GM12878 (cell line): Measurements from ENCODE around the gene S1PR1. TPM values are rescaled to one million over a fixed set of nuclear protein-coding genes. Genes with fewer than 3 reads are reported as not detected.

ENCODE experiments used
- ATF7 ChIP-seq: fragments of 450-650 bp; IDR thresholded peaks from 2 replicates; pipeline ENCODE4 v1.6.1; 2016; ENCODE audit warnings: low read depth, mild to moderate bottlenecking
- BCL11A ChIP-seq: IDR thresholded peaks from 2 replicates; pipeline ENCODE4 v1.6.1; 2011; ENCODE audit warnings: low read depth, low read length
- BHLHE40 ChIP-seq, 2 experiments: fragments of 450-650 bp in 1 of 2; IDR thresholded peaks; 2 replicates each; pipeline ENCODE4 v1.6.1; 2011 to 2017; ENCODE audit warnings: low read depth in 2 of 2, borderline replicate concordance in 1 of 2, improper control_type of control experiment in 1 of 2, low read length in 1 of 2, mild to moderate bottlenecking in 1 of 2
- CEBPZ ChIP-seq: fragments of 150-350 bp; IDR thresholded peaks from 2 replicates; pipeline ENCODE4 v1.6.1; 2016; ENCODE audit warnings: low read depth, low read length
- CREB1 ChIP-seq: IDR thresholded peaks from 2 replicates; pipeline ENCODE4 v1.6.1; 2012; ENCODE audit warnings: low read depth, mild to moderate bottlenecking, inconsistent platforms
- EED ChIP-seq: sonication (generic); IDR thresholded peaks from 2 replicates; pipeline ENCODE4 v1.6.1; 2016; ENCODE audit warnings: antibody characterized with exemption, low read depth
- EP300 ChIP-seq, 2 experiments: fragments of 150-350 bp in 1 of 2; IDR thresholded peaks; 2 replicates each; pipeline ENCODE4 v1.6.1; 2011 to 2012; ENCODE audit warnings: low read depth in 2 of 2, low read length in 2 of 2, borderline replicate concordance in 1 of 2, improper control_type of control experiment in 1 of 2, inconsistent platforms in 1 of 2; ENCODE audit not compliant: control insufficient read depth in 1 of 2
- GABPA ChIP-seq: IDR thresholded peaks from 2 replicates; pipeline ENCODE4 v1.6.1; 2014; ENCODE audit warnings: antibody characterized with exemption, low read depth, mild to moderate bottlenecking, inconsistent platforms
- KAT2A ChIP-seq: conservative IDR thresholded peaks from 2 replicates; pipeline ENCODE4 v1.6.1; 2011; ENCODE audit warnings: low read depth, low read length; ENCODE audit not compliant: control insufficient read depth
- MEF2B ChIP-seq: fragments of 450-650 bp; IDR thresholded peaks from 2 replicates; pipeline ENCODE4 v1.6.1; 2018; ENCODE audit warnings: mild to moderate bottlenecking, moderate library complexity; ENCODE audit not compliant: partially characterized antibody, poor library complexity, severe bottlenecking
- NFYB ChIP-seq: IDR thresholded peaks from 2 replicates; pipeline ENCODE4 v1.6.1; 2011; ENCODE audit warnings: low read depth, mild to moderate bottlenecking, low read length, improper control_type of control experiment, moderate library complexity; ENCODE audit not compliant: insufficient read depth
- POLR2A ChIP-seq: IDR thresholded peaks from 2 replicates; pipeline ENCODE4 v1.6.1; 2011; ENCODE audit warnings: low read depth, mild to moderate bottlenecking, low read length
- RFX5 ChIP-seq: IDR thresholded peaks from 2 replicates; pipeline ENCODE4 v1.6.1; 2011; ENCODE audit warnings: low read depth, low read length, improper control_type of control experiment
- RUNX3 ChIP-seq: IDR thresholded peaks from 2 replicates; pipeline ENCODE4 v1.6.1; 2012; ENCODE audit warnings: low read length, inconsistent platforms
- SMAD5 ChIP-seq: IDR thresholded peaks from 2 replicates; pipeline ENCODE4 v1.6.1; 2016; ENCODE audit warnings: antibody characterized with exemption, low read depth
- ZBTB11 ChIP-seq: fragments of 450-650 bp; formaldehyde crosslinking; IDR thresholded peaks from 2 replicates; pipeline ENCODE4 v1.5.0; 2022; ENCODE audit warnings: mild to moderate bottlenecking, missing genetic modification characterization
- ZBTB40 ChIP-seq: fragments of 450-650 bp; IDR thresholded peaks from 2 replicates; pipeline ENCODE4 v1.6.1; 2016; ENCODE audit warnings: mild to moderate bottlenecking, moderate library complexity, borderline replicate concordance
- ZNF207 ChIP-seq: fragments of 450-650 bp; IDR thresholded peaks from 2 replicates; pipeline ENCODE4 v1.6.1; 2014; ENCODE audit warnings: antibody characterized with exemption, mild to moderate bottlenecking, borderline replicate concordance
- polyA plus RNA-seq, 11 experiments: library from polyadenylated mRNA; depleted of rRNA in 4 of 11; unstranded in 6 of 11; stranded (reverse) in 5 of 11; fragments of >200 nt; fragmentation: Nextera tagmentation in 4 of 11; fragmentation: Illumina TruSeq in 1 of 11; extraction: Ambion mirVana in 4 of 11; extraction: Trizol in 1 of 11; gene quantifications; 1 replicate in 1 of 11; 2 replicates in 10 of 11; pipeline versions ENCODE4 v1.2.1 to v1.2.3, GENCODE V29; 2011 to 2016; ENCODE audit warnings: inconsistent platforms in 2 of 11, missing spikeins in 2 of 11, low read depth in 1 of 11
- total RNA-seq, 4 experiments: library from RNA; depleted of rRNA in 3 of 4; stranded (reverse); fragments of >200 nt in 3 of 4; fragmentation: Illumina TruSeq in 1 of 4; extraction: Trizol in 1 of 4; gene quantifications; 2 replicates each; pipeline versions ENCODE4 v1.2.1 to v1.2.3, GENCODE V29; 2013 to 2021
- TF ChIP-seq, protein P1 (sequence below): IDR thresholded peaks from 2 replicates; pipeline ENCODE4 v1.6.1; 2012; ENCODE audit warnings: low read depth, low read length, improper control_type of control experiment

S1PR1 gene
- total and polyA plus RNA-seq, 10 of the 15 experiments (the other 5 are each of a cell fraction or from before 2014, with no cell fraction given) = 3.8 to 59.4 (median 30.7) TPM

- no peak; the same call in 1 of the 2 replicates for TF ChIP-seq ZBTB40
- no peak for TF ChIP-seq ZNF207
- TF ChIP-seq NFYB = no peak
- TF ChIP-seq BHLHE40 (IDR thresholded peaks at IDR 0.05; ENCODE audit: borderline replicate concordance in 1 of 2, low read depth in 2 of 2, low read length in 1 of 2) = 0 out of 4 replicates have a peak, but pooled peaks of 1 of the 2 experiments have one; percentile 15
- TF ChIP-seq ZBTB11 = no peak
- TF ChIP-seq EP300 (IDR thresholded peaks at IDR 0.05; ENCODE audit: borderline replicate concordance in 1 of 2, control insufficient read depth in 1 of 2, low read depth in 2 of 2, low read length in 2 of 2) = peak in 1 of 2 experiments; percentile 45; a peak in 1 of 4 replicates
- TF ChIP-seq MEF2B = no peak
- TF ChIP-seq KAT2A = no peak
- TF ChIP-seq CEBPZ = no peak
- TF ChIP-seq RUNX3 = peak; percentile 87
- TF ChIP-seq GABPA = no peak
- TF ChIP-seq, protein P1, sequence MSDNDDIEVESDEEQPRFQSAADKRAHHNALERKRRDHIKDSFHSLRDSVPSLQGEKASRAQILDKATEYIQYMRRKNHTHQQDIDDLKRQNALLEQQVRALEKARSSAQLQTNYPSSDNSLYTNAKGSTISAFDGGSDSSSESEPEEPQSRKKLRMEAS = no peak
- peak; percentile 21; the same call in 1 of the 2 replicates for TF ChIP-seq ATF7
- no peak for TF ChIP-seq RFX5
- no peak for TF ChIP-seq POLR2A
- TF ChIP-seq EED = no peak
- TF ChIP-seq SMAD5 = no peak
- TF ChIP-seq CREB1 = no peak
- TF ChIP-seq BCL11A = no peak
These were observed 4.8 kb downstream of the S1PR1 start (continued) for GRCh38 chr1:101241485-101242225.
